Heart left ventricle (tissue), 16 donors: ENCODE results near the gene RTBDN. TPM values are rescaled to one million over a fixed set of nuclear protein-coding genes. Genes with fewer than 3 reads are reported as not detected.
A peak's percentile ranks its signal among the peaks of the same experiment; 100 is the strongest.
"Not testable (repeated sequence)": the region's sequence is repeated elsewhere in the genome, so short reads cannot be mapped to it uniquely, and the experiment has no call there.

Source experiments
- ATAC-seq, 4 donors: fragments of 200-7000 bp; cut with Tn5 transposase; one replicate each; pipeline ENCODE4 v1.9.1; 2020 to 2022; ENCODE audit warnings: moderate library complexity in 4 of 4, mild to moderate bottlenecking in 3 of 4, moderate number of reproducible peaks in 1 of 4
- DNase-seq, 5 donors: peaks; one replicate each; pipeline ENCODE4 v3.0.0-alpha.2; 2020
- H3K27ac ChIP-seq, 12 donors: fragments of 200-600 bp; sonication (generic) in 4 of 12; one replicate each; pipeline versions ENCODE4 v1.5.0 to v1.8.0; 2016 to 2022; ENCODE audit warnings: mild to moderate bottlenecking in 2 of 12
- H3K27me3 ChIP-seq, 9 donors: fragments of 200-600 bp; sonication (generic) in 2 of 9; one replicate each; pipeline versions ENCODE4 v1.5.1 to v1.8.0; 2016 to 2022; ENCODE audit warnings: mild to moderate bottlenecking in 3 of 9
- H3K36me3 ChIP-seq, 9 donors: fragments of 200-600 bp; sonication (generic) in 2 of 9; one replicate each; pipeline versions ENCODE4 v1.5.0 to v1.8.0; 2018 to 2022; ENCODE audit warnings: mild to moderate bottlenecking in 2 of 9
- H3K4me1 ChIP-seq, 12 donors: fragments of 200-600 bp; sonication (generic) in 4 of 12; one replicate each; pipeline versions ENCODE4 v1.5.0 to v1.8.0; 2016 to 2022; ENCODE audit warnings: mild to moderate bottlenecking in 3 of 12
- H3K4me3 ChIP-seq, 12 donors: fragments of 200-600 bp; sonication (generic) in 4 of 12; one replicate each; pipeline versions ENCODE4 v1.5.0 to v1.8.0; 2017 to 2022; ENCODE audit warnings: mild to moderate bottlenecking in 9 of 12, moderate library complexity in 4 of 12
- H3K9me3 ChIP-seq, 12 donors: fragments of 200-600 bp; sonication (generic) in 4 of 12; one replicate each; pipeline versions ENCODE4 v1.5.0 to v1.8.0; 2016 to 2022; ENCODE audit warnings: mild to moderate bottlenecking in 1 of 12
- CTCF ChIP-seq, 12 donors: fragments of 200-600 bp; sonication (generic) in 4 of 12; IDR thresholded peaks; one replicate each; pipeline versions ENCODE4 v1.5.0 to v1.8.0; 2018 to 2022; ENCODE audit warnings: antibody characterized with exemption in 12 of 12, mild to moderate bottlenecking in 5 of 12
- POLR2A ChIP-seq, 2 donors: fragments of 450-650 bp; IDR thresholded peaks; one replicate each; pipeline ENCODE4 v1.6.1; 2017; ENCODE audit warnings: antibody characterized with exemption in 2 of 2, mild to moderate bottlenecking in 2 of 2, moderate library complexity in 2 of 2
- WGBS, 4 donors: extraction: QIAGEN DNeasy Blood & Tissue Kit in 2 of 4; methylation state at CpG; one replicate each; pipeline versions ENCODE4 v1.1.5 to v1.1.7; 2013 to 2018; 5-methylcytosine and 5-hydroxymethylcytosine counted together
- intact Hi-C, 10 donors: fragments of 100-400 bp; cut with DNase I; formaldehyde crosslinking; loops; one replicate each; pipeline versions ENCODE4 v1.11.1 to v1.14.2; 2022
- polyA plus RNA-seq, 2 donors: library from polyadenylated mRNA; stranded (reverse); fragments of 200-250 nt; gene quantifications; one replicate each; pipeline ENCODE4 v1.2.3, GENCODE V29; 2013
- total RNA-seq, 9 donors: library from RNA; depleted of rRNA in 2 of 9; stranded (reverse); fragments of >200 nt in 2 of 9; fragmentation: NEBNext Ultra II Directional in 3 of 9; extraction: Animal tissue kit (Norgen Biotek cat#: 25700) in 3 of 9; gene quantifications; one replicate each; pipeline versions ENCODE4 v1.1.0 to v1.2.4, GENCODE V29; 2016 to 2023
- donor health status: ischemic (EF 13 %, LVEDD 7.1; RV severe dilation, severe dysfunction).
- donor health status: healthy with polysubstance abuse.
- donor health status: DM: no; HTN: yes; CAD: no.
- donor health status: DM: no; HTN: no; CAD: no.
- donor health status: ischemic (EF 25% LVEDD 6.9; RV normal size, moderate dysfunction).
- donor health status: ischemic (EF 25% LVEDD 5.7; RV mildly dilated, moderate dysfunction).
- donor health status: healthy.
- donor health status: DM: yes; HTN: yes; CAD: no.
- donor health status: ischemic (EF 35%, LVEDD 5.7; RV mildly dilated, moderate dysfunction).
- donor health status: nonischemic (EF 11% LVEDD 7.7; RV severe dilation, severe dysfunction).
- donor health status: DM: yes; HTN: yes; CAD: no.
- donor health status: PGD.
- donor health status: ischemic (EF 29% LVEDD 5.4; RV normal size, mild dysfunction).
- donor health status: nonischemic (EF 23%, LVEDD 6.1; RV moderate dilation, normal function).

Gene RTBDN
- total and polyA plus RNA-seq, 11 donors = not detected

DNA sequence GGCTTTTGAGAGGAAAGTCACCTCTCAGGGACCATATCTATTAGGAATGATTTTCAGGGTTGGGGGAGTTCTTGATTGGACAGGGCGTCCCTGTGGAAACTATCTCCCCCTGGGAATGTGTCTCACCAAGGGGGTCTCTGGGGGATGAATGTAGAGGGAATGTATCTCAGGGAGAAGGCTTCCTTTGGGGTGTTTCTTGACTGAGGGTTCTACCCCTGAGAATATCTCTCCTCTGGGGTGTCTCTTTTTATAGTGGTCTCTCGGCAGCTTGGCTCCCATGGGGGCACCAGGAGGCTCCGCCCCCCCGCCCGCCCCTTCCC is 1.0 kb downstream of the RTBDN start:
- DNase-seq = no peak
- H3K9me3 ChIP-seq = no peaks in the 10 kb centered on the region
- peaks cover 0 to 32% (median 10%) of the 10 kb centered on the region in 12 donors for H3K4me1 ChIP-seq
- TF ChIP-seq CTCF (IDR thresholded peaks at IDR 0.05) = no peak
- TF ChIP-seq POLR2A (IDR thresholded peaks at IDR 0.05) = no peak
- no peak overlapping the region for H3K27ac ChIP-seq
- H3K4me3 ChIP-seq = peak overlapping the region in 7 of 12 donors; percentile 39 to 55 (median 51)
- intact Hi-C loops = no loop called here
- H3K27me3 ChIP-seq = peaks cover 50 to 97% (median 86%) of the 10 kb centered on the region in 9 donors
- 0 to 8% (median 2%) methylated on average over 2 to 5 of the region's 5 CpGs for WGBS, 4 donors
- ATAC-seq = no peak
- H3K36me3 ChIP-seq = no peaks in the 10 kb centered on the region

DNA sequence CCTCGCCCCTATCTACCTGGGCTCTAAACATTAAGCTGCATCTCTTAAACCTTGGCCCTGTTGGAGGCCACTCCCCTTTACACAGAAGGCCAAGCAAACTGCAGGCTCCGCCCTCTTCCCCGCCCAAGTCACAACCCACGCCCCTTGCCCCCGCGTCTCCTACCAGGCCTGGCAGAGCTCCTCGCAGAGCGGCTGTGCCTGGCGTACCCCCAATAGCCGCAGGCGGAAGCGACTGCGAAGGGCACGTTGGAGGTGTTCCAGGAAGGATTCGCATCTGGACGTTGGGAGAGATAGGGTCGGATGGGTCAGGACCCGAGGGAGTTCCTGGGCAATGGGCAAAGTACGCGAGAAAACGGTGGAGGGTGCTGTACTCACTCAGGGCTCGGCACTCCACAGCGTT is 5.9 kb downstream of the RTBDN start:
- no peak overlapping the region for H3K4me3 ChIP-seq
- intact Hi-C loops = no loop called here
- no peaks in the 10 kb centered on the region for H3K9me3 ChIP-seq
- no peak for TF ChIP-seq POLR2A (IDR thresholded peaks at IDR 0.05)
- no peak for TF ChIP-seq CTCF (IDR thresholded peaks at IDR 0.05)
- peaks cover 33 to 97% (median 80%) of the 10 kb centered on the region in 9 donors for H3K27me3 ChIP-seq
- no peaks in the 10 kb centered on the region for H3K36me3 ChIP-seq
- H3K27ac ChIP-seq = no peak overlapping the region
- 5 to 19% (median 6%) methylated on average over 3 to 23 of the region's 23 CpGs for WGBS, 4 donors
- DNase-seq (no peak), ATAC-seq (no peak)
- H3K4me1 ChIP-seq = peaks cover 0 to 23% (median 4%) of the 10 kb centered on the region in 12 donors

GRCh38 chr19:12825254-12826131 is 8.9 kb downstream of the RTBDN start:
- H3K36me3 ChIP-seq = no peaks in the 10 kb centered on the region
- 4 to 7% (median 6%) methylated on average over 46 of the region's 46 CpGs for WGBS, 4 donors
- H3K4me3 ChIP-seq = no peak overlapping the region
- peak in 5 of 12 donors; percentile 6 to 39 (median 29) for TF ChIP-seq CTCF (IDR thresholded peaks at IDR 0.05)
- TF ChIP-seq POLR2A (IDR thresholded peaks at IDR 0.05) = no peak
- ATAC-seq (no peak), DNase-seq (no peak)
- peaks cover 18 to 70% (median 57%) of the 10 kb centered on the region in 9 donors for H3K27me3 ChIP-seq
- peaks cover 0 to 5% (median 0%) of the 10 kb centered on the region in 12 donors for H3K9me3 ChIP-seq
- peaks cover 0 to 11% (median 0%) of the 10 kb centered on the region in 12 donors for H3K4me1 ChIP-seq
- no peak overlapping the region for H3K27ac ChIP-seq
- intact Hi-C loops = no loop called here

DNA sequence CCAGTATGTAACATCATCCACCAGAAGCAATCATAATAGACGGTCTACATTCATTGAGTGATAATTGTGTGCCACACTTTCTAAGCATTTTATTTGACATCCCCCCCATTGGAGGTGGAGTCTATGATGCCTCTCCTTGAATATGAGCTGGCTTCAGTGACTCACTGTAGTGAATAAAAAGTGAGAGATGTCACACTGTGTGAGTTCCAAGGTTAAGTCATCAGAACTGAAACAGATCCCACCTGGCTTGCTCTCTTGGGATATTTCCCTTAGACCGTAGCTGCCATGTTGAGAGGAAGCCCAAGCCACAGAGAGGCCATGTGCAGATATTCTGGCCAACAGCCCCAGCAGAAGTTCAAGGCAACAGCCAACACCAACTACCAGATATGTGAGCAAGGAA is 12.6 kb downstream of the RTBDN start:
- WGBS, 4 donors = 83 to 90% (median 89%) methylated on average over 2 of the region's 2 CpGs
- H3K27ac ChIP-seq = no peak overlapping the region
- peaks cover 0 to 5% (median 0%) of the 10 kb centered on the region in 12 donors for H3K9me3 ChIP-seq
- DNase-seq (no peak), ATAC-seq (no peak)
- no peaks in the 10 kb centered on the region for H3K36me3 ChIP-seq
- H3K4me3 ChIP-seq = no peak overlapping the region
- H3K4me1 ChIP-seq = peaks cover 0 to 6% (median 0%) of the 10 kb centered on the region in 12 donors
- TF ChIP-seq CTCF (IDR thresholded peaks at IDR 0.05) = no peak
- TF ChIP-seq POLR2A (IDR thresholded peaks at IDR 0.05) = no peak
- intact Hi-C loops = no loop called here
- H3K27me3 ChIP-seq = peaks cover 5 to 33% (median 24%) of the 10 kb centered on the region in 9 donors

GRCh38 chr19:12817810-12818209 is 16.6 kb downstream of the RTBDN start:
- intact Hi-C loops, H3K9me3 ChIP-seq, H3K4me1 ChIP-seq, H3K4me3 ChIP-seq, ATAC-seq, H3K27me3 ChIP-seq, DNase-seq, H3K27ac ChIP-seq: not testable (repeated sequence)
- WGBS, 4 donors = 89 to 94% (median 94%) methylated on average over 11 of the region's 11 CpGs
- peaks cover 0 to 17% (median 3%) of the 10 kb centered on the region in 9 donors for H3K36me3 ChIP-seq

DNA sequence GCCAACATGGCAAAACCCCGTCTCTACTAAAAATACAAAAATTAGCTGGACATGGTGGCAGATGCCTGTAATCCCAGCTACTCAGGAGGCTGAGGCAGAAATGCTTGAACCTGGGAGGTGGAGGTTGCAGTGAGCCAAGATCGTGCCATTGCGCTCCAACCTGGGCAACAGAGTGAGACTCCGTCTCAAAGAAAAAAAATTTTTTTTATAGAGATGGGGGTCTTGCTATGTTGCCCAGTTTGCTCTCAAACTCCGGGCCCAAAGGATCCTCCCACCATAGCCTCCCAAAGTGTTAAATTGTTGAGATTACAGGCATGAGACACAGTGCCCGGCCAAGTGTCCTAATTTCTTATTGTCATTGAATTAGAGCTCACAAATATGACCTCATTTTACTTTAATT is 17.2 kb downstream of the RTBDN start:
- H3K9me3 ChIP-seq, H3K4me3 ChIP-seq, H3K27me3 ChIP-seq, DNase-seq, ATAC-seq, H3K4me1 ChIP-seq, intact Hi-C loops, H3K27ac ChIP-seq: not testable (repeated sequence)
- H3K36me3 ChIP-seq = peaks cover 0 to 19% (median 4%) of the 10 kb centered on the region in 9 donors
- 93 to 95% (median 94%) methylated on average over 6 of the region's 6 CpGs for WGBS, 4 donors
